ENCODE measurements around the gene SLC4A2.

Gene SLC4A2

DNA sequence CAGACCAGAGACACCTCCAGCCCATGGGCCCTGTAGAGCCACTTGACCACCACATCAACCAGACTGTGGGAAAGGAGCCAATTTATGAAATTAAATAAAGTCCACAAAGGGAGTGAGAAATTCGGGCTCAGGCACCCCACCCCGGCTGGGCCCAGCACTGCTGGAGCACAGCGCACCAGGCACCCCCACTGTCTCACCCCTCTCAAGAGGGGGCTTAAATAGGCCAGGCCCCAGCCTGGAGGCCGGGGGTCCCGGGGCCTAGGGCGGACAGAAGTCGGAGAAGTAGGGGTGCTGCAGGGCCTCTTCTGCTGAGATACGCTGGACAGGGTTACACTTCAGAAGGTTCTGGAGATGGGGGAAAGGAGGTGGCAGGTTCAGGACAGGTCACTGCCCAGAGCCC lies 5.6 kb upstream of the SLC4A2 start:
- no peak overlapping the region for H3K27ac ChIP-seq (ENCODE audit: extremely low read depth, low read depth, low read length)
- H3K4me1 ChIP-seq (ENCODE audit: control insufficient read depth, insufficient read depth, low read length), result no peaks in the 10 kb centered on the region; the same call in 1 of the 2 replicates
- no peak overlapping the region for H3K4me3 ChIP-seq (ENCODE audit: low read depth, low read length)
- ChIA-PET POLR2A (no interaction called here), CTCF (no interaction called here)
- peaks cover 0 to 35% of the 10 kb centered on the region in 2 experiments; a peak in 1 of 3 replicates for H3K36me3 ChIP-seq (ENCODE audit: control insufficient read depth in 2 of 2, insufficient read depth in 1 of 2, low read length in 2 of 2)
- H3K9me3 ChIP-seq (ENCODE audit: control insufficient read depth, insufficient read depth, low read depth, low read length), result no peaks in the 10 kb centered on the region
- TF ChIP-seq, protein P1, sequence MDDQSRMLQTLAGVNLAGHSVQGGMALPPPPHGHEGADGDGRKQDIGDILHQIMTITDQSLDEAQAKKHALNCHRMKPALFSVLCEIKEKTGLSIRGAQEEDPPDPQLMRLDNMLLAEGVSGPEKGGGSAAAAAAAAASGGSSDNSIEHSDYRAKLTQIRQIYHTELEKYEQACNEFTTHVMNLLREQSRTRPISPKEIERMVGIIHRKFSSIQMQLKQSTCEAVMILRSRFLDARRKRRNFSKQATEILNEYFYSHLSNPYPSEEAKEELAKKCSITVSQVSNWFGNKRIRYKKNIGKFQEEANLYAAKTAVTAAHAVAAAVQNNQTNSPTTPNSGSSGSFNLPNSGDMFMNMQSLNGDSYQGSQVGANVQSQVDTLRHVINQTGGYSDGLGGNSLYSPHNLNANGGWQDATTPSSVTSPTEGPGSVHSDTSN (CRISPR knock-in tag; IDR thresholded peaks at IDR 0.05), result no peak
- TF ChIP-seq, protein P2, sequence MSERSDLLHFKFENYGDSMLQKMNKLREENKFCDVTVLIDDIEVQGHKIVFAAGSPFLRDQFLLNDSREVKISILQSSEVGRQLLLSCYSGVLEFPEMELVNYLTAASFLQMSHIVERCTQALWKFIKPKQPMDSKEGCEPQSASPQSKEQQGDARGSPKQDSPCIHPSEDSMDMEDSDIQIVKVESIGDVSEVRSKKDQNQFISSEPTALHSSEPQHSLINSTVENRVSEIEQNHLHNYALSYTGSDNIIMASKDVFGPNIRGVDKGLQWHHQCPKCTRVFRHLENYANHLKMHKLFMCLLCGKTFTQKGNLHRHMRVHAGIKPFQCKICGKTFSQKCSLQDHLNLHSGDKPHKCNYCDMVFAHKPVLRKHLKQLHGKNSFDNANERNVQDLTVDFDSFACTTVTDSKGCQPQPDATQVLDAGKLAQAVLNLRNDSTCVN (tag by site-specific recombination; optimal IDR thresholded peaks at IDR 0.05), result no peak
- no peak for TF ChIP-seq ZNF626 (tag by site-specific recombination; IDR thresholded peaks at IDR 0.05)
- TF ChIP-seq ZNF23 (tag by site-specific recombination; IDR thresholded peaks at IDR 0.05; ENCODE audit: borderline replicate concordance), result no peak
- no peak for TF ChIP-seq ZNF292 (tag by site-specific recombination; IDR thresholded peaks at IDR 0.05; ENCODE audit: borderline replicate concordance, low read depth)
- no peak for TF ChIP-seq ZNF660 (tag by site-specific recombination; IDR thresholded peaks at IDR 0.05)
- TF ChIP-seq ZNF350 (tag by site-specific recombination; IDR thresholded peaks at IDR 0.05), result no peak
- TF ChIP-seq ZNF121 (tag by site-specific recombination; IDR thresholded peaks at IDR 0.05), result no peak

- H3K4me1 ChIP-seq (ENCODE audit: control insufficient read depth, insufficient read depth, low read length), result no peaks in the 10 kb centered on the region; the same call in 1 of the 2 replicates
- H3K27ac ChIP-seq (ENCODE audit: extremely low read depth, low read depth, low read length), result no peak overlapping the region
- POLR2A ChIA-PET, result interaction anchor here (1.9 kb wide), 1 partner anchor 28 kb away, joined by 8 read pairs; the partner anchor contains the start of gene ABCB8
- H3K36me3 ChIP-seq (ENCODE audit: control insufficient read depth in 2 of 2, insufficient read depth in 1 of 2, low read length in 2 of 2), result peaks cover 0 to 35% of the 10 kb centered on the region in 2 experiments; a peak in 1 of 3 replicates
- H3K9me3 ChIP-seq (ENCODE audit: control insufficient read depth, insufficient read depth, low read depth, low read length), result no peaks in the 10 kb centered on the region
- H3K4me3 ChIP-seq (ENCODE audit: low read depth, low read length), result no peak overlapping the region
- no peak for TF ChIP-seq ZNF341 (tag by site-specific recombination; IDR thresholded peaks at IDR 0.05; ENCODE audit: low read depth)
- TF ChIP-seq ZNF664 (tag by site-specific recombination; IDR thresholded peaks at IDR 0.05), result no peak
- no peak for TF ChIP-seq ZNF221 (tag by site-specific recombination; IDR thresholded peaks at IDR 0.05; ENCODE audit: borderline replicate concordance)
- TF ChIP-seq IKZF3 (tag by site-specific recombination; IDR thresholded peaks at IDR 0.05), result no peak
- TF ChIP-seq, protein P3, sequence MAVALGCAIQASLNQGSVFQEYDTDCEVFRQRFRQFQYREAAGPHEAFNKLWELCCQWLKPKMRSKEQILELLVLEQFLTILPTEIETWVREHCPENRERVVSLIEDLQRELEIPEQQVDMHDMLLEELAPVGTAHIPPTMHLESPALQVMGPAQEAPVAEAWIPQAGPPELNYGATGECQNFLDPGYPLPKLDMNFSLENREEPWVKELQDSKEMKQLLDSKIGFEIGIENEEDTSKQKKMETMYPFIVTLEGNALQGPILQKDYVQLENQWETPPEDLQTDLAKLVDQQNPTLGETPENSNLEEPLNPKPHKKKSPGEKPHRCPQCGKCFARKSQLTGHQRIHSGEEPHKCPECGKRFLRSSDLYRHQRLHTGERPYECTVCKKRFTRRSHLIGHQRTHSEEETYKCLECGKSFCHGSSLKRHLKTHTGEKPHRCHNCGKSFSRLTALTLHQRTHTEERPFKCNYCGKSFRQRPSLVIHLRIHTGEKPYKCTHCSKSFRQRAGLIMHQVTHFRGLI (tag by site-specific recombination; IDR thresholded peaks at IDR 0.05), result no peak
- TF ChIP-seq, protein P4, sequence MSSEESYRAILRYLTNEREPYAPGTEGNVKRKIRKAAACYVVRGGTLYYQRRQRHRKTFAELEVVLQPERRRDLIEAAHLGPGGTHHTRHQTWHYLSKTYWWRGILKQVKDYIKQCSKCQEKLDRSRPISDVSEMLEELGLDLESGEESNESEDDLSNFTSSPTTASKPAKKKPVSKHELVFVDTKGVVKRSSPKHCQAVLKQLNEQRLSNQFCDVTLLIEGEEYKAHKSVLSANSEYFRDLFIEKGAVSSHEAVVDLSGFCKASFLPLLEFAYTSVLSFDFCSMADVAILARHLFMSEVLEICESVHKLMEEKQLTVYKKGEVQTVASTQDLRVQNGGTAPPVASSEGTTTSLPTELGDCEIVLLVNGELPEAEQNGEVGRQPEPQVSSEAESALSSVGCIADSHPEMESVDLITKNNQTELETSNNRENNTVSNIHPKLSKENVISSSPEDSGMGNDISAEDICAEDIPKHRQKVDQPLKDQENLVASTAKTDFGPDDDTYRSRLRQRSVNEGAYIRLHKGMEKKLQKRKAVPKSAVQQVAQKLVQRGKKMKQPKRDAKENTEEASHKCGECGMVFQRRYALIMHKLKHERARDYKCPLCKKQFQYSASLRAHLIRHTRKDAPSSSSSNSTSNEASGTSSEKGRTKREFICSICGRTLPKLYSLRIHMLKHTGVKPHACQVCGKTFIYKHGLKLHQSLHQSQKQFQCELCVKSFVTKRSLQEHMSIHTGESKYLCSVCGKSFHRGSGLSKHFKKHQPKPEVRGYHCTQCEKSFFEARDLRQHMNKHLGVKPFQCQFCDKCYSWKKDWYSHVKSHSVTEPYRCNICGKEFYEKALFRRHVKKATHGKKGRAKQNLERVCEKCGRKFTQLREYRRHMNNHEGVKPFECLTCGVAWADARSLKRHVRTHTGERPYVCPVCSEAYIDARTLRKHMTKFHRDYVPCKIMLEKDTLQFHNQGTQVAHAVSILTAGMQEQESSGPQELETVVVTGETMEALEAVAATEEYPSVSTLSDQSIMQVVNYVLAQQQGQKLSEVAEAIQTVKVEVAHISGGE (tag by site-specific recombination; conservative IDR thresholded peaks at IDR 0.05; ENCODE audit: low read depth), result no peak
- no peak for TF ChIP-seq ZNF670 (tag by site-specific recombination; IDR thresholded peaks at IDR 0.05; ENCODE audit: low read depth)
- no peak for TF ChIP-seq MZF1 (tag by site-specific recombination; IDR thresholded peaks at IDR 0.05; ENCODE audit: borderline replicate concordance)
- no peak for TF ChIP-seq ZNF146 (tag by site-specific recombination; IDR thresholded peaks at IDR 0.05)
- CTCF ChIA-PET, result interaction anchor here (1.7 kb wide), 1 partner anchor 37 kb away, joined by 4 read pairs; no protein-coding TSS in a partner anchor
Observed at GRCh38 chr7:151056283-151056665, 3.1 kb upstream of the SLC4A2 start.
